NCI-H2029 treated with DMSO at 0.1 percent for 48 hours (cell line): ENCODE results near the gene NFATC3.
A peak's percentile ranks its signal among the peaks of the same experiment; 100 is the strongest.

ENCODE experiments used
- DNase-seq: peaks from one replicate; lab custom pipeline; 2025; lab: John Stamatoyannopoulos, UW

Gene NFATC3

GRCh38 chr16:68232335-68232734 is 147.2 kb downstream of the NFATC3 start:
- no peak for DNase-seq

- DNase-seq, result no peak
Measured at GRCh38 chr16:68233085-68233834, 148.1 kb downstream of the NFATC3 start.

GRCh38 chr16:68233835-68234187 is 148.6 kb downstream of the NFATC3 start:
- no peak for DNase-seq

GRCh38 chr16:68234188-68235107 is 149.3 kb downstream of the NFATC3 start:
- peak; percentile 74 for DNase-seq

- no peak for DNase-seq
Measured at GRCh38 chr16:68235108-68235886, 150.1 kb downstream of the NFATC3 start.

- DNase-seq, result no peak
Measured at GRCh38 chr16:68235887-68236136, 150.6 kb downstream of the NFATC3 start, which contains the start of gene ESRP2. TSS of gene ESRP2 (minus strand) at chr16:68236127. CDS start at chr16:68236045, 82 bp downstream.

GRCh38 chr16:68236137-68236825 is 151.1 kb downstream of the NFATC3 start:
- peak; percentile 22 for DNase-seq

GRCh38 chr16:68236826-68237242 is 151.7 kb downstream of the NFATC3 start:
- no peak for DNase-seq

GRCh38 chr16:68237243-68238028 is 152.3 kb downstream of the NFATC3 start:
- DNase-seq, result peak; percentile 78

- no peak for DNase-seq
Measured at GRCh38 chr16:68238029-68238345, 152.8 kb downstream of the NFATC3 start.

- DNase-seq, result no peak
Measured at GRCh38 chr16:68242085-68242484, 156.9 kb downstream of the NFATC3 start.

GRCh38 chr16:68242926-68243858 is 158.0 kb downstream of the NFATC3 start:
- no peak for DNase-seq

GRCh38 chr16:68244481-68244902 is 159.3 kb downstream of the NFATC3 start:
- no peak for DNase-seq

- no peak for DNase-seq
Measured at GRCh38 chr16:68244903-68245853, 160.0 kb downstream of the NFATC3 start, which contains the start of gene PLA2G15. TSS of gene PLA2G15 (plus strand) at chr16:68245373. CDS start at chr16:68245427, 54 bp downstream.

- DNase-seq, result no peak
Measured at GRCh38 chr16:68246121-68246520, 161.0 kb downstream of the NFATC3 start.

- no peak for DNase-seq
Measured at GRCh38 chr16:68246666-68247065, 161.5 kb downstream of the NFATC3 start.

GRCh38 chr16:68247400-68247799 is 162.2 kb downstream of the NFATC3 start:
- DNase-seq, result no peak

- no peak for DNase-seq
Measured at GRCh38 chr16:68247932-68248331, 162.8 kb downstream of the NFATC3 start.

GRCh38 chr16:68249371-68249770 is 164.2 kb downstream of the NFATC3 start:
- DNase-seq, result no peak
